GM12878 (cell line): Measurements from ENCODE around the gene IL17B. TPM values are rescaled to one million over a fixed set of nuclear protein-coding genes. Genes with fewer than 3 reads are reported as not detected.

Source experiments
- ATAC-seq: fragments of 200-7000 bp; cut with Tn5 transposase; 3 replicates; pipeline ENCODE4 v1.9.1; 2020; ENCODE audit warnings: mild to moderate bottlenecking, moderate library complexity
- BruUV-seq: library from RNA; stranded (reverse); fragments of 400-500 nt; replicated peaks from 2 replicates; lab custom pipeline; 2021; lab: Mats Ljungman, UMichigan
- CTCF ChIA-PET: fragments of 300-600 bp; sonication (Branson Sonifier 250); formaldehyde crosslinking; extraction: SDS; loops from one replicate; lab custom pipeline; 2021; ENCODE audit warnings: inconsistent platforms; lab: Yijun Ruan, JAX
- POLR2A ChIA-PET: fragments of 350-600 bp; formaldehyde crosslinking; extraction: SDS; loops from one replicate; lab custom pipeline; 2021; ENCODE audit warnings: inconsistent platforms; lab: Charles Lee
- RAD21 ChIA-PET: fragments of 300-600 bp; sonication (Branson Sonifier 250); formaldehyde crosslinking; loops from one replicate; lab custom pipeline; 2023; ENCODE audit warnings: antibody characterized with exemption; ENCODE audit not compliant: unreplicated experiment; lab: Charles Lee
- SMC1A ChIA-PET: fragments of 300-600 bp; sonication (Branson Sonifier 250); formaldehyde crosslinking; loops from one replicate; lab custom pipeline; 2023; ENCODE audit not compliant: unreplicated experiment, uncharacterized antibody; lab: Charles Lee
- DNase-seq: peaks from one replicate; pipeline ENCODE4 v3.0.0-alpha.2; 2011; ENCODE audit warnings: low read depth, low spot score
- FAIRE-seq: peaks from 3 replicates; lab custom pipeline; 2011; peaks lifted over from hg19 to GRCh38; lab: Jason Lieb, UNC
- H2AFZ ChIP-seq: 2 replicates; pipeline ENCODE4 v1.6.0; 2011; ENCODE audit warnings: low read depth, low read length, control low read depth; ENCODE audit not compliant: control insufficient read depth
- H3K27ac ChIP-seq: 2 replicates; pipeline ENCODE4 v1.5.1; 2011; ENCODE audit warnings: control low read depth; ENCODE audit not compliant: control insufficient read depth, insufficient read depth
- H3K27me3 ChIP-seq, 2 experiments: replicated peaks in 1 of 2; 2 replicates each; pipeline versions ENCODE4 v1.6.0 to v1.6.1; 2011; ENCODE audit warnings: low read length in 1 of 2; ENCODE audit not compliant: control insufficient read depth in 2 of 2, insufficient read depth in 2 of 2
- H3K36me3 ChIP-seq, 2 experiments: 2 replicates each; pipeline ENCODE4 v1.5.1; 2011; ENCODE audit warnings: low read length in 1 of 2; ENCODE audit not compliant: control insufficient read depth in 2 of 2, insufficient read depth in 2 of 2
- H3K4me1 ChIP-seq: 2 replicates; pipeline ENCODE4 v1.6.1; 2011; ENCODE audit warnings: mild to moderate bottlenecking, low read length, moderate library complexity, mixed read lengths; ENCODE audit not compliant: control insufficient read depth, insufficient read depth
- H3K4me2 ChIP-seq: 2 replicates; pipeline ENCODE4 v1.6.0; 2011; ENCODE audit warnings: control low read depth; ENCODE audit not compliant: control insufficient read depth, insufficient read depth
- H3K4me3 ChIP-seq: fragments of 200-600 bp; sonication (generic); 2 replicates; pipeline ENCODE4 v1.5.1; 2016
- H3K79me2 ChIP-seq: 2 replicates; pipeline ENCODE4 v1.6.0; 2011; ENCODE audit warnings: low read length; ENCODE audit not compliant: control insufficient read depth, insufficient read depth
- H3K9ac ChIP-seq: 2 replicates; pipeline ENCODE4 v1.8.0; 2011; ENCODE audit warnings: low read length, control low read depth, mixed read lengths; ENCODE audit not compliant: control insufficient read depth, insufficient read depth
- H3K9me3 ChIP-seq: replicated peaks from 3 replicates; pipeline ENCODE4 v1.5.1; 2011; ENCODE audit warnings: mild to moderate bottlenecking, low read length; ENCODE audit not compliant: control insufficient read depth, insufficient read depth
- H4K20me1 ChIP-seq: 2 replicates; pipeline ENCODE4 v1.6.0; 2011; ENCODE audit not compliant: control insufficient read depth, insufficient read depth
- CBX3 ChIP-seq: fragments of 200-600 bp; sonication (generic); IDR thresholded peaks from 2 replicates; pipeline ENCODE4 v1.6.1; 2016; ENCODE audit warnings: low read depth, borderline replicate concordance
- CTCF ChIP-seq, 3 experiments: IDR thresholded peaks in 2 of 3; conservative IDR thresholded peaks in 1 of 3; 2 replicates each; pipeline ENCODE4 v1.5.1; 2011; ENCODE audit warnings: low read depth in 3 of 3, low read length in 3 of 3, mild to moderate bottlenecking in 3 of 3, control low read depth in 2 of 3, moderate library complexity in 2 of 3, inconsistent platforms in 1 of 3, mixed read lengths in 1 of 3; ENCODE audit not compliant: control insufficient read depth in 2 of 3, insufficient read depth in 1 of 3; ENCODE audit errors: extremely low read depth in 1 of 3
- HCFC1 ChIP-seq: fragments of 150-350 bp; IDR thresholded peaks from 2 replicates; pipeline ENCODE4 v1.6.1; 2014; ENCODE audit warnings: low read length
- KAT2A ChIP-seq: conservative IDR thresholded peaks from 2 replicates; pipeline ENCODE4 v1.6.1; 2011; ENCODE audit warnings: low read depth, low read length; ENCODE audit not compliant: control insufficient read depth
- KDM1A ChIP-seq: fragments of 200-600 bp; sonication (generic); IDR thresholded peaks from 2 replicates; pipeline ENCODE4 v1.6.1; 2016; ENCODE audit warnings: borderline replicate concordance
- MYC ChIP-seq: IDR thresholded peaks from 2 replicates; pipeline ENCODE4 v1.6.1; 2011; ENCODE audit warnings: mild to moderate bottlenecking, low read length, moderate library complexity, inconsistent platforms; ENCODE audit not compliant: insufficient read depth, insufficient replicate concordance, insufficient read length, severe bottlenecking
- NR2C2 ChIP-seq: IDR thresholded peaks from 2 replicates; pipeline ENCODE4 v1.6.1; 2011; ENCODE audit warnings: borderline replicate concordance, low read depth; ENCODE audit not compliant: control insufficient read depth, insufficient read length
- NRF1 ChIP-seq: conservative IDR thresholded peaks from 2 replicates; pipeline ENCODE4 v1.6.1; 2011; ENCODE audit warnings: mild to moderate bottlenecking, low read depth, low read length, improper control_type of control experiment
- RUNX3 ChIP-seq: IDR thresholded peaks from 2 replicates; pipeline ENCODE4 v1.6.1; 2012; ENCODE audit warnings: low read length, inconsistent platforms
- SMAD1 ChIP-seq: fragments of 450-650 bp; IDR thresholded peaks from 2 replicates; pipeline ENCODE4 v1.6.1; 2018; ENCODE audit warnings: mild to moderate bottlenecking, low read depth; ENCODE audit not compliant: partially characterized antibody
- SMARCA5 ChIP-seq: fragments of 450-650 bp; IDR thresholded peaks from 2 replicates; pipeline ENCODE4 v1.6.1; 2017; ENCODE audit warnings: mild to moderate bottlenecking
- SRF ChIP-seq, 2 experiments: IDR thresholded peaks; 2 replicates each; pipeline ENCODE4 v1.6.1; 2011; ENCODE audit warnings: low read depth in 2 of 2, low read length in 2 of 2, mild to moderate bottlenecking in 1 of 2, moderate library complexity in 1 of 2
- WGBS: methylation state at CpG from one replicate; pipeline ENCODE4 v1.1.6; 2016; ENCODE audit warnings: low lambda C conversion rate; ENCODE audit not compliant: insufficient replicate concordance, insufficient coverage; ENCODE audit errors: missing lambda C conversion rate; 5-methylcytosine and 5-hydroxymethylcytosine counted together
- in situ Hi-C: fragments of 300-500 bp; cut with MboI; formaldehyde crosslinking; loops from 9 replicates; pipeline ENCODE4 v1.14.3; 2018; ENCODE audit warnings: mixed read lengths
- intact Hi-C: fragments of 100-400 bp; cut with micrococcal nuclease; formaldehyde crosslinking; loops from one replicate; pipeline ENCODE4 v1.14.2; 2022; ENCODE audit not compliant: unreplicated experiment
- polyA plus RNA-seq, 11 experiments: library from polyadenylated mRNA; depleted of rRNA in 4 of 11; unstranded in 6 of 11; stranded (reverse) in 5 of 11; fragments of >200 nt; fragmentation: Nextera tagmentation in 4 of 11; fragmentation: Illumina TruSeq in 1 of 11; extraction: Ambion mirVana in 4 of 11; extraction: Trizol in 1 of 11; gene quantifications; 1 replicate in 1 of 11; 2 replicates in 10 of 11; pipeline versions ENCODE4 v1.2.1 to v1.2.3, GENCODE V29; 2011 to 2016; ENCODE audit warnings: inconsistent platforms in 2 of 11, missing spikeins in 2 of 11, low read depth in 1 of 11
- total RNA-seq, 4 experiments: library from RNA; depleted of rRNA in 3 of 4; stranded (reverse); fragments of >200 nt in 3 of 4; fragmentation: Illumina TruSeq in 1 of 4; extraction: Trizol in 1 of 4; gene quantifications; 2 replicates each; pipeline versions ENCODE4 v1.2.1 to v1.2.3, GENCODE V29; 2013 to 2021
- TF ChIP-seq, protein P1 (sequence below): fragments of 450-650 bp; IDR thresholded peaks from 2 replicates; pipeline ENCODE4 v1.6.1; 2017; ENCODE audit warnings: low read depth, mild to moderate bottlenecking, moderate library complexity
- TF ChIP-seq, protein P2 (sequence below): fragments of 450-650 bp; IDR thresholded peaks from 2 replicates; pipeline ENCODE4 v1.6.1; 2017; ENCODE audit warnings: mild to moderate bottlenecking, moderate library complexity

The IL17B gene
- total and polyA plus RNA-seq, 10 of the 15 experiments (the other 5 are each of a cell fraction or from before 2014, with no cell fraction given) = not detected

GRCh38 chr5:149345147-149345891 is 33.8 kb downstream of the IL17B start, which contains the start of gene GRPEL2:
TSS of gene GRPEL2 (plus strand) at chr5:149345499. CDS start at chr5:149345540, 41 bp downstream.
- WGBS = 1% methylated on average over 54 of the region's 54 CpGs
- TF ChIP-seq, protein P1, sequence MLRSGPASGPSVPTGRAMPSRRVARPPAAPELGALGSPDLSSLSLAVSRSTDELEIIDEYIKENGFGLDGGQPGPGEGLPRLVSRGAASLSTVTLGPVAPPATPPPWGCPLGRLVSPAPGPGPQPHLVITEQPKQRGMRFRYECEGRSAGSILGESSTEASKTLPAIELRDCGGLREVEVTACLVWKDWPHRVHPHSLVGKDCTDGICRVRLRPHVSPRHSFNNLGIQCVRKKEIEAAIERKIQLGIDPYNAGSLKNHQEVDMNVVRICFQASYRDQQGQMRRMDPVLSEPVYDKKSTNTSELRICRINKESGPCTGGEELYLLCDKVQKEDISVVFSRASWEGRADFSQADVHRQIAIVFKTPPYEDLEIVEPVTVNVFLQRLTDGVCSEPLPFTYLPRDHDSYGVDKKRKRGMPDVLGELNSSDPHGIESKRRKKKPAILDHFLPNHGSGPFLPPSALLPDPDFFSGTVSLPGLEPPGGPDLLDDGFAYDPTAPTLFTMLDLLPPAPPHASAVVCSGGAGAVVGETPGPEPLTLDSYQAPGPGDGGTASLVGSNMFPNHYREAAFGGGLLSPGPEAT = peak; percentile 69; the same call in 1 of the 2 replicates
- TF ChIP-seq SMAD1 (peak; percentile 70), SRF (IDR thresholded peaks at IDR 0.05; ENCODE audit: low read depth in 2 of 2, low read length in 2 of 2) (peak; percentile 68 to 90), MYC (no peak), KDM1A (no peak), CBX3 (no peak), SMARCA5 (peak; percentile 94), KAT2A (no peak), RUNX3 (peak; percentile 55), CTCF (IDR thresholded peaks at IDR 0.05 in 2 of 3, conservative IDR thresholded peaks at IDR 0.05 in 1 of 3; ENCODE audit: control insufficient read depth in 2 of 3, extremely low read depth in 1 of 3, insufficient read depth in 1 of 3, low read depth in 3 of 3, low read length in 3 of 3) (0 out of 6 replicates have a peak, but pooled peaks of 1 of the 3 experiments have one; percentile 6), HCFC1 (peak; percentile 74), NR2C2 (no peak), NRF1 (peak; percentile 61)
- TF ChIP-seq, protein P2, sequence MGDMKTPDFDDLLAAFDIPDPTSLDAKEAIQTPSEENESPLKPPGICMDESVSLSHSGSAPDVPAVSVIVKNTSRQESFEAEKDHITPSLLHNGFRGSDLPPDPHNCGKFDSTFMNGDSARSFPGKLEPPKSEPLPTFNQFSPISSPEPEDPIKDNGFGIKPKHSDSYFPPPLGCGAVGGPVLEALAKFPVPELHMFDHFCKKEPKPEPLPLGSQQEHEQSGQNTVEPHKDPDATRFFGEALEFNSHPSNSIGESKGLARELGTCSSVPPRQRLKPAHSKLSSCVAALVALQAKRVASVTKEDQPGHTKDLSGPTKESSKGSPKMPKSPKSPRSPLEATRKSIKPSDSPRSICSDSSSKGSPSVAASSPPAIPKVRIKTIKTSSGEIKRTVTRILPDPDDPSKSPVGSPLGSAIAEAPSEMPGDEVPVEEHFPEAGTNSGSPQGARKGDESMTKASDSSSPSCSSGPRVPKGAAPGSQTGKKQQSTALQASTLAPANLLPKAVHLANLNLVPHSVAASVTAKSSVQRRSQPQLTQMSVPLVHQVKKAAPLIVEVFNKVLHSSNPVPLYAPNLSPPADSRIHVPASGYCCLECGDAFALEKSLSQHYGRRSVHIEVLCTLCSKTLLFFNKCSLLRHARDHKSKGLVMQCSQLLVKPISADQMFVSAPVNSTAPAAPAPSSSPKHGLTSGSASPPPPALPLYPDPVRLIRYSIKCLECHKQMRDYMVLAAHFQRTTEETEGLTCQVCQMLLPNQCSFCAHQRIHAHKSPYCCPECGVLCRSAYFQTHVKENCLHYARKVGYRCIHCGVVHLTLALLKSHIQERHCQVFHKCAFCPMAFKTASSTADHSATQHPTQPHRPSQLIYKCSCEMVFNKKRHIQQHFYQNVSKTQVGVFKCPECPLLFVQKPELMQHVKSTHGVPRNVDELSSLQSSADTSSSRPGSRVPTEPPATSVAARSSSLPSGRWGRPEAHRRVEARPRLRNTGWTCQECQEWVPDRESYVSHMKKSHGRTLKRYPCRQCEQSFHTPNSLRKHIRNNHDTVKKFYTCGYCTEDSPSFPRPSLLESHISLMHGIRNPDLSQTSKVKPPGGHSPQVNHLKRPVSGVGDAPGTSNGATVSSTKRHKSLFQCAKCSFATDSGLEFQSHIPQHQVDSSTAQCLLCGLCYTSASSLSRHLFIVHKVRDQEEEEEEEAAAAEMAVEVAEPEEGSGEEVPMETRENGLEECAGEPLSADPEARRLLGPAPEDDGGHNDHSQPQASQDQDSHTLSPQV = no peak

More at GRCh38 chr5:149345147-149345891, 33.8 kb downstream of the IL17B start, which contains the start of gene GRPEL2:
- H3K9ac ChIP-seq = peak within 1 kb of the TSS; percentile 97
- peak within 1 kb of the TSS; percentile 97 for H3K4me3 ChIP-seq
- H2AFZ ChIP-seq = peak within 1 kb of the TSS; percentile 100
- intact Hi-C loops = loop anchor here (1.0 to 10.0 kb wide), 3 partner anchors 12 to 541 kb away; partner anchors contain the start of gene CSNK1A1
- ATAC-seq = peak; percentile 96
- no peaks in the 10 kb centered on the region for H4K20me1 ChIP-seq
- H3K9me3 ChIP-seq = no peaks in the 10 kb centered on the region
- H3K79me2 ChIP-seq = peaks cover 23% of the 10 kb centered on the region
- ChIA-PET POLR2A (interaction anchor here (1.0 to 3.8 kb wide), 7 partner anchors 9 to 206 kb away, joined by 3 to 66 read pairs (median 5); partner anchors contain the start of genes CSNK1A1 and PCYOX1L), RAD21 (interaction anchor here (0.5 to 4.7 kb wide), 8 partner anchors 12 to 273 kb away, joined by 3 to 30 read pairs (median 4); partner anchors contain the start of gene PCYOX1L), SMC1A (interaction anchor here (0.9 to 3.4 kb wide), 7 partner anchors 12 to 205 kb away, joined by 3 to 23 read pairs (median 5); partner anchors contain the start of gene PCYOX1L), CTCF (interaction anchor here (0.6 to 8.3 kb wide), 15 partner anchors 8 to 551 kb away, joined by 3 to 62 read pairs (median 4); partner anchors contain the start of gene PCYOX1L)
- peak within 1 kb of the TSS; percentile 78 for H3K4me2 ChIP-seq
- peak within 1 kb of the TSS; percentile 84 for H3K27ac ChIP-seq
- no peaks in the 10 kb centered on the region for H3K27me3 ChIP-seq
- peak; percentile 95 for FAIRE-seq
- in situ Hi-C loops = no loop called here
- no TSS peak for BruUV-seq
- peak; percentile 87 for DNase-seq
- peaks cover 0 to 14% of the 10 kb centered on the region in 2 experiments; a peak in 2 of 4 replicates for H3K36me3 ChIP-seq
- H3K4me1 ChIP-seq = no peaks in the 10 kb centered on the region
